Tibial artery (tissue), 4 donors: ENCODE measurements around the gene PARM1.

Experiments used
- DNase-seq, 2 donors: peaks; one replicate each; pipeline ENCODE4 v3.0.0-alpha.2; 2019
- H3K27ac ChIP-seq, 2 donors: fragments of 200-600 bp; sonication (generic) in 1 of 2; 1 replicate in 1 of 2; 2 replicates in 1 of 2; pipeline ENCODE4 v1.5.1; 2018 to 2019; ENCODE audit warnings: mild to moderate bottlenecking in 1 of 2
- H3K27me3 ChIP-seq, 2 donors: fragments of 200-600 bp; sonication (generic) in 1 of 2; one replicate each; pipeline versions ENCODE4 v1.5.1 to v1.6.0; 2016 to 2019
- H3K36me3 ChIP-seq, 3 donors: fragments of 200-600 bp; sonication (generic) in 2 of 3; one replicate each; pipeline ENCODE4 v1.5.1; 2016 to 2019; ENCODE audit warnings: mild to moderate bottlenecking in 2 of 3
- H3K4me1 ChIP-seq, 4 donors: fragments of 200-600 bp; sonication (generic) in 2 of 4; 1 replicate in 3 of 4; 2 replicates in 1 of 4; pipeline ENCODE4 v1.5.1; 2016 to 2019
- H3K4me3 ChIP-seq, 2 donors: fragments of 200-600 bp; sonication (generic) in 1 of 2; 1 replicate in 1 of 2; 2 replicates in 1 of 2; pipeline ENCODE4 v1.5.1; 2018 to 2019; ENCODE audit warnings: mild to moderate bottlenecking in 2 of 2
- H3K9me3 ChIP-seq, 3 donors: fragments of 200-600 bp; sonication (generic) in 1 of 3; one replicate each; pipeline ENCODE4 v1.5.1; 2016 to 2019
- intact Hi-C: fragments of 100-400 bp; cut with DNase I; formaldehyde crosslinking; loops from one replicate; pipeline ENCODE4 v1.15.0; 2023; ENCODE audit warnings: low total_unique reads
- TF ChIP-seq, protein P1 (sequence below), 2 experiments: fragments of 200-600 bp in 1 of 2; fragments of 450-650 bp in 1 of 2; IDR thresholded peaks; one replicate each; pipeline ENCODE4 v1.5.1; 2017 to 2019; ENCODE audit warnings: antibody characterized with exemption in 2 of 2, mild to moderate bottlenecking in 1 of 2, moderate library complexity in 1 of 2

PARM1 gene

GRCh38 chr4:75081561-75081960 lies 148.6 kb downstream of the PARM1 start:
- TF ChIP-seq, protein P1, sequence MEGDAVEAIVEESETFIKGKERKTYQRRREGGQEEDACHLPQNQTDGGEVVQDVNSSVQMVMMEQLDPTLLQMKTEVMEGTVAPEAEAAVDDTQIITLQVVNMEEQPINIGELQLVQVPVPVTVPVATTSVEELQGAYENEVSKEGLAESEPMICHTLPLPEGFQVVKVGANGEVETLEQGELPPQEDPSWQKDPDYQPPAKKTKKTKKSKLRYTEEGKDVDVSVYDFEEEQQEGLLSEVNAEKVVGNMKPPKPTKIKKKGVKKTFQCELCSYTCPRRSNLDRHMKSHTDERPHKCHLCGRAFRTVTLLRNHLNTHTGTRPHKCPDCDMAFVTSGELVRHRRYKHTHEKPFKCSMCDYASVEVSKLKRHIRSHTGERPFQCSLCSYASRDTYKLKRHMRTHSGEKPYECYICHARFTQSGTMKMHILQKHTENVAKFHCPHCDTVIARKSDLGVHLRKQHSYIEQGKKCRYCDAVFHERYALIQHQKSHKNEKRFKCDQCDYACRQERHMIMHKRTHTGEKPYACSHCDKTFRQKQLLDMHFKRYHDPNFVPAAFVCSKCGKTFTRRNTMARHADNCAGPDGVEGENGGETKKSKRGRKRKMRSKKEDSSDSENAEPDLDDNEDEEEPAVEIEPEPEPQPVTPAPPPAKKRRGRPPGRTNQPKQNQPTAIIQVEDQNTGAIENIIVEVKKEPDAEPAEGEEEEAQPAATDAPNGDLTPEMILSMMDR (IDR thresholded peaks at IDR 0.05): no peak
- Histone ChIP-seq H3K27me3 (no peaks in the 10 kb centered on the region), H3K4me3 (no peak overlapping the region), H3K36me3 (no peaks in the 10 kb centered on the region), H3K9me3 (no peaks in the 10 kb centered on the region), H3K27ac (no peak overlapping the region), H3K4me1 (no peaks in the 10 kb centered on the region)
- no peak for DNase-seq
- intact Hi-C loops: no loop called here

DNA sequence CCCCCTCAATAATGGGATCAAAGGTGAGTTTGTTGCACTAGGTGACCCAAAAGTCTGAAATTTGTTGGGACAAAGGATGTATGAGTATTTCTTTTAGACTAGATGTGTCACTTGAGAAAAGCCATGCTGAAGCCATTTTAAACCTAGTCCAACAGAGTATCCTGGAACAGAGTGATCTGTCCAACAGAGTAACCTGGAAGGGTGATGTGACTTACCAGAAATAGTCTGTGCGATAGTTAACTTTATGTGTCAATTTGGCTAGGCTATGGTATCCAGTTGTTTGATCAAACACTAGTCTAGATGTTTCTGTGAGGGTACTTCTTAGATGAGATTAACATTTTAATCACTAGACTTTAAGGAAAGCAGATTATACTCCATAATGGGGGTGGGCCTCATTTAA lies 154.5 kb downstream of the PARM1 start:
- DNase-seq: no peak
- Histone ChIP-seq H3K27ac (peak overlapping the region; percentile 50 to 56), H3K4me1 (peaks cover 0 to 14% (median 1%) of the 10 kb centered on the region in 4 donors), H3K9me3 (no peaks in the 10 kb centered on the region), H3K4me3 (no peak overlapping the region), H3K27me3 (no peaks in the 10 kb centered on the region), H3K36me3 (no peaks in the 10 kb centered on the region)
- TF ChIP-seq, protein P1 (IDR thresholded peaks at IDR 0.05): no peak
- intact Hi-C loops: no loop called here

DNA sequence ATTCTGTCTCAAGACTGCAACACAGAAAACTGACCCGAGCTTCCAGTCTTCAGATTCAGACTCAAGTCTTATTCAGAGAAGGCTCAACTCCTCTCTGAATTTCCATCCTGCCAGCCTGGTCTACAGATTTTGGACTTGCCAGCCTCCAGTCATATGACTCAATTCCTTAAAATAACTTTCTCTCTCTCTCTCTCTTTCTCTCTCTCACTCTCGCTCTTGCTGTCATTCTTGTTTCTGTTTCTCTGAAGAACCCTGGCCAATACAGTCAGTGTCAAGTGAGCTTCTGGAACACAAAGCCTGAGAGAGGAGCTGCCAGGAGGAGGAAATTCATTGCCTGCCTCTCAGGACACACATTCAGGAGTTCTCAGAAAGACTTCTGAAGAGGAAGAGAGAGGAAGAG lies 154.9 kb downstream of the PARM1 start:
- Histone ChIP-seq H3K4me1 (peaks cover 0 to 14% (median 1%) of the 10 kb centered on the region in 4 donors), H3K36me3 (no peaks in the 10 kb centered on the region), H3K27ac (peak overlapping the region; percentile 50 to 56), H3K27me3 (no peaks in the 10 kb centered on the region), H3K4me3 (no peak overlapping the region), H3K9me3 (no peaks in the 10 kb centered on the region)
- DNase-seq: no peak
- intact Hi-C loops: no loop called here
- TF ChIP-seq, protein P1 (IDR thresholded peaks at IDR 0.05): no peak

DNA sequence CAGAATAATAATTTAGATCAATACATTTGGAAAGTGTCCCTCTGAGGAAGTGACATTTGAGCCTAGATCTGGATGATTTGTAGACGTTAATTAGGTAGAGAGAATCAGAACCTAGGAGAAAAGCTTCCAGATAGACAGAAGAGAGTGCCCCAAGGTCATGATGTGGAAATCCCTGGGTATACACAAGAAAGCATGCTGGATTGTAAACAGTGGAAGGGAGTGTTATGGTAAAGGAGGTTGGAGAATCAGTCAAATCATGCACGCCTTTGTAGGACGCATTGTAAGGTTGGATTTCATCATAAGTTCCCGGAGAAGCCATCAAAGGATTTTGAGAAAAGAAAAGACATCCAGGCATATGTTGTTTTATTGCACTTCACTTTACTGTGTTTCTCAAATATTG lies 156.3 kb downstream of the PARM1 start:
- no peaks in the 10 kb centered on the region for H3K36me3 ChIP-seq
- no peaks in the 10 kb centered on the region for H3K9me3 ChIP-seq
- no peak overlapping the region for H3K27ac ChIP-seq
- no peaks in the 10 kb centered on the region for H3K27me3 ChIP-seq
- intact Hi-C loops: no loop called here
- no peak for DNase-seq
- H3K4me3 ChIP-seq: no peak overlapping the region
- TF ChIP-seq, protein P1 (IDR thresholded peaks at IDR 0.05): no peak
- H3K4me1 ChIP-seq: peaks cover 0 to 14% (median 1%) of the 10 kb centered on the region in 4 donors

DNA sequence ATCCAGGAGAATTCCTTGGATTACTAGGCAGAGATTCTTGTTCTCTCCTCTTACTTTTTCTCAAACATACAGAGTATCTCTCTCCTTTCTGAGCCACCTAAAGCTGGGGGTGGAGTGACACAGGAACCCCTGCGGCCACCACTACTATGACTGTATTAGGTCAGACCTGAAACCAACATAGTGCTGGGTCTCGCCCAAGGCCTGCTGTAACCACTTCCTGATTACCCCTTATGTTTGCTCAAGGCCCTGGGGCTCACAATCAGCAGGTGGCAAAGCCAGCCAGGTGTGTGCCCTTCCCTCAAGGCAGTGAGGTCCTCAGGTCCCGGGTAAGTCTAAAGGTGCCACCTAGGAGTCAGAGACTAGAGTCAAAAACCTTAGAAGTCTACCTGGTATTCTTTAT lies 166.4 kb downstream of the PARM1 start:
- H3K4me1 ChIP-seq: peaks cover 0 to 23% (median 2%) of the 10 kb centered on the region in 4 donors
- no peak for DNase-seq
- H3K27me3 ChIP-seq: no peaks in the 10 kb centered on the region
- TF ChIP-seq, protein P1 (IDR thresholded peaks at IDR 0.05): no peak
- H3K4me3 ChIP-seq: no peak overlapping the region
- H3K36me3 ChIP-seq: no peaks in the 10 kb centered on the region
- no peak overlapping the region for H3K27ac ChIP-seq
- intact Hi-C loops: no loop called here
- peaks cover 0 to 7% (median 0%) of the 10 kb centered on the region in 3 donors for H3K9me3 ChIP-seq
